GM21367 (cell line): Measurements from ENCODE around the gene CCNL1.
"Not testable (repeated sequence)": the region's sequence is repeated elsewhere in the genome, so short reads cannot be mapped to it uniquely, and the experiment has no call there.

ENCODE experiments used
- ATAC-seq: cut with Tn5 transposase; IDR thresholded peaks from one replicate; pipeline ENCODE4 v1.9.1; 2021; ENCODE audit not compliant: unreplicated experiment

CCNL1 gene

DNA sequence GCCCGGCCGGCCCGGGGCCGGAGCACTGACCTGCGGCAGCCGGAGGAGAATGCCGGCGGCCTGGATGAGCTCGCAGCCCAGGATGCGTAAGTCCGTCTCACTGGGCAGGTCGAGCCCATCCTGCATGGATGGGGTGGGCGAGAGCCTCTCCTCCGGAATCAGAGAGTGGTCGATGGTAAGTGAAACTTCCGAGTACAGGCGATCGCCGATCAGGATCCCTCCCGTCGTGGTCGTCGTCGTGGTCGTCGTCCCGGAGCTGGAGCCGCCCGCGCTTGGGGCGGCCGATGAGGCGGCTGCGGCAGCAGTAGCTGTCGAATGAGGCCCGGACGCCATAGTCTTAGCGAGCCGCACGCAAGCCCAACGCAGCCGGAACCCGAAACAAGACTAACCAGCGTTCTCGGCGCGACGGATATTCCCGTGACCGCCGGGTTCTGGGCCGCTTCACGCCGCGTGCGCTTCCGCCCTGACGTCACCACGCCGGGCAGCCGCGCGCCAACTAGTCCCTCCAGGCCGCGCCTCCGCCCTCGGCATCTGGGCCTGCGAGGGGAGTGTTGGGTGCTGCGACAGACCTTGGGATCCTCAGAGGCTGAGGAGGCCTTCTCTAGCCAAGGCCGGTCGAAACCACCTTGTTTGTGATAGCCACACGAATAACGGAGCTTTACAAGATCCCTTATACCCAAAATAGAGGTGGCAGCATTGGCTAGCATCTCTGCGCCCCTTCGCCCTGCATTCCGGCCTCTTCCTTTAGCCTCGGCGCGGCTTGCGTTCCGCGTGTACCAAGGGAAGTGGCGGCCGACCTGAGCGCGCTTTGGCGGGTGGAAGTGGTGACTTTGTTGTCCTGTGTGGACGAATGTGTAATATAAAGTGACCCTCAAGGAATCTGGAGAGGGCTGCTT, at the start of gene CCNL1:
CCNL1 (minus strand) TSS at position 386 of the 896 bp plus-strand sequence; CDS start at position 333, 53 bp downstream.
- peak; percentile 76 for ATAC-seq

DNA sequence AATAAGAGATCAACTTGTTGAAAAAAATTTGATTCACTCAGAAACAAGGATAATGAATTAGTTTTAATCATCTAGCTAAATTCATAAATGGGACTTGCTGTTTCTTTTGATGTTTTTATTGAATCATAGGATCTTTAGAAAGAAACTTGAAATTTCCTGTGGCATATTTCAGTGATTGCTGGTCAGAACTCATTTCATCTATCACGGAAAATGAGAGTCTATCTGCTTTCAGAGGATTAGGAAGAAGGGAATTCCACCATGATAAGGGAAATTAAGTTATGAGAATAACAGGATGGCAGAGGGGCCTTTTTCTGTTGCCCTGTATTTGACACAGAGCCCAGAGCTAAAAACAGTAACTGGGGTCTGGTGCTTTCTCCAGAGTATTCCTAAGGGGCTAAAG, 44.9 kb upstream of the CCNL1 start:
- no peak for ATAC-seq

DNA sequence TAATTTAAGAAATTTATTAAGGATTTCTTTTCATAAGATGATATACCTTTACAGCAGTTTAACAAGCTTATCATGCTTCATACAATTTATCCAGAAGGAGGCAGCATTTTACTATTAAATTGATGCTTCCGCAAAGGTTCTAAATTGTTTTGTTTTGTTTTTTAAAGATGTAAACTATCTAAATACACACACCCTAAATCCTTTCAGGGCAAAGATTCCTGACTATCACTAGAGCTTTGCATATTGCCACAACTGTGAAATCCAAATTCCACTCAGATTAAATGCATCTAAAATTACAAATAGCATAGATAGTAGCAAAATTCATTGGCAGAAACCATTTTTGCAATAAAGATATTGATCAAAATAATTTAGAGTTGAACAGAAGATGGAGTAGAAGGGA, 44.5 kb upstream of the CCNL1 start:
- no peak for ATAC-seq

- ATAC-seq: peak; percentile 72
These were observed 41.8 kb upstream of the CCNL1 start for GRCh38 chr3:157201648-157202278.

DNA sequence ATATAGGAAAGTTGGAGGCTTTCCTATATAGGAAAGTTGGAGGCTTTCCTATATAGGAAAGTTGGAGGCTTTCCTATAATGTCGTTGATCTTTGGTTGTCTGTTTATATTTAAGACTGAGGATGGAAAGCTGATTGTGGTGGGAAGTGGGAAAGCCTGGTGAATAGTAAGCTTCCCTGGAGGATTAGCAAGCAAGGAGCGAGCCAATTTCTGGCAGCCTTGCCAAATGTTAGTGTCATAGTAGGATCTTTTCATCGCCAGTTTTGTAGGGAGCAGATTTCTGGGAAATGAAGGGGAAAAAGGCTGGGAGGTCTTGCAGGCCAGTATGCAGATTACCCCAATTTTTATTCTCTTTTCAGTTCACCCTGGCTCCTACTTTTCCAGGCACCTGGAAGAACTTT, 39.9 kb upstream of the CCNL1 start:
- ATAC-seq: no peak

- ATAC-seq: no peak
These were observed 36.0 kb upstream of the CCNL1 start for GRCh38 chr3:157195965-157196364.

GRCh38 chr3:157191149-157191548, 31.2 kb upstream of the CCNL1 start:
- ATAC-seq: not testable (repeated sequence)

DNA sequence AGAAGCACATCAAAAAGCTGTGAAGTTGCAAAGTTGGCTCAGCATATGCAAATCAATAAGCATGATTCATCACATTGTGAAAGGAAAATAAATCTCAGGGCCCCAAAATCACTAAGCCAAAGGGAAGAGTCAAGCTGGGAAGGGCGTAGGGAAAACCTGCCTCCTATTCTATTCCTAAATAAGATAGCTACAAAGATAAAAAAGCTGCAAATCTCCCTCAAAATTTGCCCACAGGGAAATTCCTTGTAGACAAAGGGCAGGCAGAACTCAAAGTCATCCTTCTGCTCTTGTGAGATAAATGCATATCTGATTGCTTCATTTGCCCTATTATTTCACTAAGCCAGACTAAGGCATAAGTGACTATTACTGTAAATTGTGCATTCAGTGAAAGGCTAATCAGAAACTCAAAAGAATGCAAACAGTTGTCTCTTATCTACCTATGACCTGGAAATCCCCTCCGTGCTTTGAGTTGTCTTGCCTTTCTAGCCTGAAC, 30.5 kb upstream of the CCNL1 start:
- ATAC-seq: no peak

DNA sequence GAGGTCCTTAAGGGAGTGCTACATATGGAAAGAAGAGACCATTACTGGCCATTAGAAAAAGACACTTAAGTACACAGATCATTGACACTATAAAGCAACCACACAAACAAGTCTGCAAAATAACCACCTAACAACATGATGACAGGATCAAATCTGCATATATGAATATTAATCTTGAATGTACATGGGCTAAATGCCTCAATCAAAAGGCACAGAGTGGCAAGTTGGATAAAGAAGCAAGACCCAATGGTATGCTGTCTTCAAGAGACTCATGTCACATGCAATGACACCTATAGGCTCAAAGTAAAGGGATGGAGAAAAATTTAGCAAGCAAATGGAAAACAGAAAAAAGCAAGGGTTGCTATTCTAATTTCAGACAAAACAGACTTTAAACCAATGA, 28.4 kb upstream of the CCNL1 start:
- no peak for ATAC-seq

DNA sequence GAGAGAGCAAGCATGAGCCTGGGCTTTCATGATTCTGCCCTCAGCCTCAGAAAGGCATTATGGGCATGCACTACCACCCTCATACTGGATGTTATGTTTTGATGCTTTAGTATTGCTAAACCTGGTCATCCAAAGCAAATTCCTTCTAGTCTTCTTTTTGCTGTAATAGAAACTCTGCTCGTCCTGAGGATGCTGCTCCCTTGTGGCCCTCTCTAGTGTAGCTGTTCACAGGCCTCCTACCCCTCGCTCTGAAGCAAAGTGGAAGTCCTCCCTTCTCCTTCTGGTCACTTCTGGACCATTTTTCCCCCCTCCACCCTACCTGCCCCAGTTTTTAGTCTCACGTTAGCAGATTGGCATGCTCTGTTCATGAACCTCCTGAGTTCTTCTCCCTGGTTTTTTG, 22.9 kb upstream of the CCNL1 start:
- ATAC-seq: no peak

GRCh38 chr3:157180262-157180661, 20.3 kb upstream of the CCNL1 start:
- ATAC-seq: no peak

GRCh38 chr3:157179365-157179803, 19.4 kb upstream of the CCNL1 start:
- no peak for ATAC-seq

DNA sequence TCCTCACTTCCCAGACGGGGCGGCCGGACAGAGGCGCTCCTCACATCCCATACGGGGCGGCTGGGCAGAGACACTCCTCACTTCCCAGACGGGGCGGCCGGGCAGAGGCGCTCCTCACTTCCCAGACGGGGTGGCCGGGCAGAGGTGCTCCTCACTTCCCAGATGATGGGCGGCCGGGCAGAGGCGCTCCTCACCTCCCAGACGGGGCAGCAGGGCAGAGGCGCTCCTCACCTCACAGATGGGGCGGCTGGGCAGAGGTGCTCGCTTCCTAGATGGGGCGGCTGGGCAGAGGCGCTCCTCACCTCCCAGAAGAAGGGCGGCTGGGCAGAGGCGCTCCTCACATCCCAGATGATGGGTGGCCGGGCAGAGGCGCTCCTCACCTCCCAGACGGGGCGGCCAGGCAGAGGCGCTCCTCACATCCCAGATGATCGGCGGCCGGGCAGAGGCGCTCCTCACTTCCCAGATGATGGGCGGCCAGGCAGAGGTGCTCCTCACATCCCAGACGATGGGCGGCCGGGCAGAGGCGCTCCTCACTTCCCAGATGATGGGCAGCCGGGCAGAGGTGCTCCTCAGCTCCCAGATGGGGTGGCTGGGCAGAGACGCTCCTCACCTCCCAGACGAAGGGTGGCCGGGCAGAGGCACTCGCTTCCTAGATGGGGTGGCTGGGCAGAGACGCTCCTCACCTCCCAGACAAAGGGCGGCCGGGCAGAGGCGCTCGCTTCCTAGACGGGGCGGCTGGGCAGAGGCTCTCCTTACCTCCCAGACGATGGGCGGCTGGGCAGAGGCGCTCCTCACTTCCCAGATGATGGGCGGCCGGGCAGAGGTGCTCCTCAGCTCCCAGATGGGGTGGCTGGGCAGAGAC, 18.8 kb upstream of the CCNL1 start:
- ATAC-seq: not testable (repeated sequence)

GRCh38 chr3:157177801-157178453, 18.0 kb upstream of the CCNL1 start:
- ATAC-seq: not testable (repeated sequence)

DNA sequence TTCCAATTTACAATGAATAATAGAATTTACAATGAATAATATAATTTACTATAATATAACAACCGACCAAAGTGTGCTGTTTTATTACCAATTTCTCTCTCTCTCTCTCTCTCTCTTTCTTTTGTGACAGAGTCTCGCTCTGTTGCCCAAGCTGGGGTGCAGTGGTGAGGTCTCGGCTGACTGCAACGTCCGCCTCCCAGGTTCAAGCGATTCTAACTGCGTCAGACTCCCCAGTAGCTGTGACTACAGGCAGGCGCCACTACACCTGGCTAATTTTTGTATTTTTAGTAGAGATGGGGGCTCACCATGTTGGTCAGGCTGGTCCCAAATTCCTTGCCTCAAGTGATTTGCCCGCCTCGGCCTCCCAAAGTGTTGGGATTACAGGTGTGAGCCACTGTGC, 17.0 kb upstream of the CCNL1 start:
- no peak for ATAC-seq

- no peak for ATAC-seq
These were observed 16.0 kb upstream of the CCNL1 start for GRCh38 chr3:157175691-157176507.

GRCh38 chr3:157174649-157175498, 14.9 kb upstream of the CCNL1 start:
- ATAC-seq: peak; percentile 95

DNA sequence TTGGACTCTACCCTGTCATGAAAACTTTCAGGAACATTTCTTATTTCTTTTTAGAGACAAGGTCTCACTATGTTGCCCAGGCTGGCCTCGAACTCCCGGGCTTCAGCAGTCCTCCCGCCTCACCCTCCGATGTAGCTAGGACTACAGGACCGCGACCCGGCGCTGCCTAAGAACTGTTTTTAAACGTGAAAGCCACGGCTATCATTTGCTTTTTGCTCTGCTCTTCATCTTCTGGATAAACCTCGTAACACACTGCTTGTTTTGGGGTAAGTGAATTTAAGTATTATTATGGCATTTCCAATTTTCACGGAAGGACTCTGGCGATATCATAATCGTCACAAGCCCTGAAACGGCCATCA, 14.3 kb upstream of the CCNL1 start:
- no peak for ATAC-seq

- not testable (repeated sequence) for ATAC-seq
These were observed 13.4 kb upstream of the CCNL1 start for GRCh38 chr3:157173343-157173742.
